ENCODE measurements around the gene PSMB4.
"Not testable (repeated sequence)": the region's sequence is repeated elsewhere in the genome, so short reads cannot be mapped to it uniquely, and the experiment has no call there.

Gene PSMB4

DNA sequence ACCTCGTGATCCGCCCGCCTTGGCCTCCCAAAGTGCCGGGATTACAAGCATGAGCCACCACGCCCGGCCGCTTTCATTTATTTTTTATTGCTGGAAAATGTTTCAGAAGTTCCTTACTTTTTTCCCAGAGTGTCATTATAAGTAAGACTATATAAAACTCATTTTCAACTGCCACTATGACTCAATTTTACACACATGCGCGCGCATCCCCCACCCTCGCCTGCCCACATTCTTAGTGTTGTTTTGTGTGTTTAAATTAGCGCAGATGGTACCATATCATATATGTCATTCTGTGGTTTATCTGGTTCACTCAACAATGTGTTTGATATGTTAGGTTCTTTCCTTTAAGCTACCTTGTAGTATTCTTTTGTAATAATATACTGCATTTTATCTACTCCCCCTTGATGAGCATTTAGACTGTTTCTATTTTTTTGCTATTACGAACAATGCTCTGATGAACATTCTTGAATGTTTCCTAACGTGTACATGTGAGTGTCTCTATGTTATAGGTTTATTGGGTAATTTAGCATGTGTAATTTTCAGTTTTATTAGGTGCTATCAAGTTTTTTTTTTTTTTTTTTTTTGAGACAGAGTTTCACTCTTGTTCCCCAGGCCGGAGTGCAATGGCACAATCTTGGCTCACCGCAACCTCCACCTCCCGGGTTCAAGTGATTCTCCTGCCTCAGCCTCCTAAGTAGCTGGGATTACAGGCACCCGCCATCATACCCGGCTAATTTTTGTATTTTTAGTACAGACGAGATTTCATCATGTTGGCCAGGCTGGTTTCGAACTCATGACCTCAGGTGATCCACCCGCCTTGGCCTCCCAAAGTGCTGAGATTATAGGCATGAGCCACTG, 8.9 kb upstream of the PSMB4 start:
- DNase-seq = not testable (repeated sequence)

DNA sequence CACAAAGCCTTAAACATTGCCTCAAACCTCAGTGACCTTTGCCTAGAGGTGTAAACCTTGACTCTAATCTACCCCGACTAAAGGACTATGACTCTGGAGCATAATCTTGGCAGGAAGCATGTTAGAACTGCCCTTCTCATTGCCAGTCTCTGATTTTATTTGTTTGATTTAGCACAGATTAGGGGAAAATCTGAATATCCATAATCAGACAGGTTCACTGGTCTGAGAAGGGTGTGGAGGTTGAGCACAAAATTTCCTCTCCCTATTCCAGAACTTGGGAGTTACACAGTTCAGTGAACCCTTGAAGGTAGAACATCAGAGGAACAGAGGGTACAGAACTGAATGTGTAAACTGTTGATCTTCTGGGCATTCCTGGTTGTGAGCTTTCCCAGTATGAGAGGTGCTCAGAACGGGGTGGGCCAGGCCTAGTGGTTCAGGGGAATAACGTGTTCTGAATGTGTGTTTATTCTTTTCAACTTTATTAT, 8.3 kb upstream of the PSMB4 start:
- DNase-seq = no peak

DNA sequence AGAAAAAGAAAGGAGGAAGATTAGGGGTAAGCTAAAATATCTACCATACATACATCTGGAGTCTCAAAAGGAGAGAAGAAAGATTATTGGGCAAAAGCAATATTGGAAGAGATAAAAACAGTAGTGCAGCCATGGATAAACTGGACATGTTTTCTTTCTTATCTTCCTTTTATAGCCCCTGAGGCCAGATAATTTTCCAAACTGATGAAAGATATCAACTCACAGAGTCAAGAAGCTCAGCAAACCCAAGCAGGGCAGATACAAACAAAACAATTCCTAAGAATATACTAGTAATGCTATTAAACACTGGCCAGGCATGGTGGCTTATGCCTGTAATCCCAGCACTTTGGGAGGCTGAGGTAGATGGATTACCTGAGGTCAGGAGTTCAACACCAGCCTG, 5.8 kb upstream of the PSMB4 start:
- no peak for DNase-seq

DNA sequence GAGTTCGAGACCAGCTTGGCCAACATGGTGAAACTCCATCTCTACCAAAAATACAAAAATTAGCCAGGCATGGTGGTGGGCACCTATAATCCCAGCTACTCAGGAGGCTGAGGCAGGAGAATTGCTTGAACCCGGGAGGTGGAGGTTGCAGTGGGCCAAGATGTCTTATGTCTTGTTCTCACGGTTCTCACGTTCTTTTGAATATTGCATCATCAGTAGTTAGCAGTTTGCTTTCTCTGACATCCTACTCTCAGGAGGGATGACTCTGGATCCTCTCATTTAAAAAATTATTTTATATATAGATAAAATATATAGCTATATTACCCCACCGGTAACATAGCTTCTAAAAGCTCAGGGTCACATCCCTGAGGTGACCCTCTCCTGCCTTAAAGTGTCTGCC, 3.1 kb upstream of the PSMB4 start:
- DNase-seq = not testable (repeated sequence)

DNA sequence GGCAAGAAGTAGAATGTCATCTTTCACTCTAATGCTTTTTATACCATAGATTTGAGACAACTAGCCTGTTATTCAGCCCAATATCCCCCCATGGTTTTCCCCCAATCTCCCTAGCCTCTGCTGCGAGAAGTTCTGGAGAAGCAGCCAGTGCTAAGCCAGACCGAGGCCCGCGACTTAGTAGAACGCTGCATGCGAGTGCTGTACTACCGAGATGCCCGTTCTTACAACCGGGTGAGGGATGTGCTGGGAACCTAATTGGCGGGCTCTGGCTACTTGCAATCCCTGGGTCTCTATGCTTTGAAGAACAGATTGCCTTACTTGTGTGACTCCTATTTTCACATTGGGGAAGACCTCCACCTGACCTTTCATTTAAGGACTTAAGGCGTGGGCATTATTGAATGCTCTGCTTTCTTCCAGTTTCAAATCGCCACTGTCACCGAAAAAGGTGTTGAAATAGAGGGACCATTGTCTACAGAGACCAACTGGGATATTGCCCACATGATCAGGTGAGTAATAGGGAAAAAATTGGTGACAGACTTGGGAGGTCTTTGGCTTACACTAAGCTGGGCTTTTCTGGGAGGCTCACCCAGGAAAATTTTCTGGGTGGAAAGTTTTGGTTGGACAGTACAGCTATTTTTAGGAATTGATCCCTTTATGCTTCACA, 1.9 kb downstream of the PSMB4 start:
- DNase-seq = no peak

DNA sequence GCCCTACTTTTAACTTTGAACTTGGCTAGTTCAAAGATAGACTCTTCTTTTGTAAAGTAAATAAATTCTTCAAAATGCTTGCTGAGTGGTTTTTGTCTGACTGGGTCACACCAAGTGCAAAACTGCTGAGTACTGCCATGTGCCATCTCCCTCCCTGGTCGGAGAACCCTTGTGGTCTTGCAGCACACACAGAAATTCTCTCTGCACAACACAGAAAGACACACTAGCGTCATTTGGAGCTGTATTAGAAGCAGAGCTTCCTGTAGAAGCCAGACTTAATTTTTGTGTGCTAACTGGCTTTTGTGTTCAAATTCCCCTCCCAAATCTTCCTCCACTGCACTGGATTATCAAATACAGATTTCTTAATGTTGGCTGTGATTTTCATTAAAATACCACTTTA, 2.5 kb downstream of the PSMB4 start:
- no peak for DNase-seq

DNA sequence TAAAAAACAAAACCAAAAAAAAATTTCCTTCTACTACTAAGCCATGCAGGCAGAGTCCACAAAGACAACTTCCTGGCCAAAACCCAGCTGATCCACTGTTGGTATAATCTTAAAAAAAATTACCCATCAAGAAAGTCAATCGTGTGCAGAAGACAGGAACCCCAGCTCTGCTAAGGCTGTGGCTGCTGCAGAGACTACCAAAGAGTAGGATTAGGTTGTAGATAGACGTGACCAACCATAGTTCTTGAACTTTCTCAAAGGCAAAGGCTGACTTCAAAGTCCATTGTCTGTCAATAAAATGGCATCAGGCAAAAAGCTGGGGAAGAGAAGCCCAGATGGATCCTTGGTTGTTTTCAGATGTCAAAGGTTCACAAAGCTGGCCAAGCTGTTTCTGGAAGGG, 3.4 kb downstream of the PSMB4 start:
- no peak for DNase-seq

DNA sequence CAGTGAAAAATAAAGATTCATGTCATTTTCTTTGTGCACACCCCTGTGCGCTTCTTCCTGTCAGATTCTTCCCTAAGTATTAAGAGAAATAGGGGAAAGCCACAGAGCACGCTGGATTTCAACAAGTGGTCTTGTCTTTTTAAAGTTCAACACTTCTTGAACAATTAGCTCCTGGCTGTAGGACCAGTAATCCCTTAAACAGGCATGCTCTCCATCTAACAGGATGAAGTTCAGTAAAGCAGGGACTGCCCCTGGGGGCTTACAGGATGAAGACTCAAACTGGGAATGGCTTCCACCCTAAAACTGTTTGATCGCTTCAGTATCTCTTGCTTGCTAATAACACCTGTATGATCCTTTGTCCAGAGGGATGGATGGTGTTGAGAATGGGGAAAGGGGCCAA, 4.2 kb downstream of the PSMB4 start:
- DNase-seq = no peak

DNA sequence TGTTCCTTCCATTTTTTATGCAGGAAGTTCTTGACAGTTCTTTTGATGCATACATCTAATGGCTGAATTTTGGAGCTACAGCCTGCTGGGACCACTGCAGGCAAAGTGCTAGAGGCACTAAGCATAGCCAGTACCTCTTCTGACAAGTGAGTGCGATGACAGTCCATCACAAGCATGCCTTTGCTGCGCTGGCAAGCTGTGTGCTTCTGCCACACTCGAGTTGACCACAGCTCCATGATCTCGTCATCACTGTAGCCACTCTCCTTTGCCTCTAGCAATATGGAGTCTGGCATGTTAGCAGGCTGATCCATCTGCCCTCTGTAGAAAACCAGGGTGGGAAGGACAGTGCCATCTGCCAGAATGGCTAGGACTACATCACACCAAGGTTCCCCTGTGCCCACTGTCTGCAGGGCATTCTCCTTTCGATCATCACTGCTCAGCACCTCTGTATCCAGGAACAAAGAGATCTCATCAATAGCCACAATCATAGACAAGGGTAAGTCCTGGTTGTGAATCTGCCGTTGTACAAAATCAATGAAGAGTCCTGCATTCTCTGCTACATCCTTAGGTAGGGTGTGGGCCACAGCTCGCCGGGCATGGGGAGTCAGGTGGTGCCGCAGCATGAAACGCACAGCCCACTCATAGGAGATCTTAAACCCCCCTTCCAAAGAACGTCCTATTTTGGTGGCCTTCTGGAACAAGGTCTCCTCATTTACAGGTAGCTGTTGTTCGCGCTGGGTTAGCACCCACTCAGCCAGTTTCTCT, 6.0 kb downstream of the PSMB4 start:
- no peak for DNase-seq

DNA sequence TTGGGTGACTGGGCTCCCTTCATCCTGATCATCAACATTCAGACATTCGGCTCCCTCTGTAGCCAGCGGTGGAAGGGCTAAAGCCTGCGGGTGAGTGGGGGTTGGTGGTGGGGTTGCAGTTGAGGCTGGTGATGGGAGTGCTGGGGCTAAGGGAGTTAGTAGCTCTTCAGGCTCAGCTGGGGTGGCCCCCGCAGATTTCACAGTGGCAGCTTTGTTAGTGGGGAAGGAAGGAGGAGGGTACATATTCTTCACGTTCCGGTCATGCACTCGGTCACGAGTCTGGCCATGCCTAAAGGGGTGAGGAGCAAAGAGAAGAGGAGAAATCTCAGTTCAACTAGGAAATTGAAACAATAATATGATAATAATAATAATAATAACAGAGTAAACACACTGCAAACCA, 6.8 kb downstream of the PSMB4 start:
- DNase-seq = no peak

DNA sequence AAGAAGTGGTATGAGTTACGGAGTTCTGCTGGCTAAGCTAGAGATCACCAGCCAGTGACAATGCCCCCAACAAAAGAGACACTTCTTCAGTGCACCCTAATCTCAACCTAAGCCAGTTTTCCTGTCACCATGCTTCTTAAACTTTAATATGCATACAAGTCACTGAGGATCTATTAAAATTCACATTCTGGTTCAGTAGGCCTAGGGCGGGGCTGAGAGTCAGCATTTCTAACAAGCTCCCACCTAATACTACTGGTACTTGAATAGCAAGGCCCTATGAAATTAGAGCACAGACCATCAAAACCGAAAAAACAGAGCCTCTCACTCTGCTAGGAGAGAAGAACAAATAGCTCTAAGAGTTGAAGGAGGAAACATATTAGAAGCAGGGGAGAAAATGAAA, 7.9 kb downstream of the PSMB4 start:
- DNase-seq = no peak

DNA sequence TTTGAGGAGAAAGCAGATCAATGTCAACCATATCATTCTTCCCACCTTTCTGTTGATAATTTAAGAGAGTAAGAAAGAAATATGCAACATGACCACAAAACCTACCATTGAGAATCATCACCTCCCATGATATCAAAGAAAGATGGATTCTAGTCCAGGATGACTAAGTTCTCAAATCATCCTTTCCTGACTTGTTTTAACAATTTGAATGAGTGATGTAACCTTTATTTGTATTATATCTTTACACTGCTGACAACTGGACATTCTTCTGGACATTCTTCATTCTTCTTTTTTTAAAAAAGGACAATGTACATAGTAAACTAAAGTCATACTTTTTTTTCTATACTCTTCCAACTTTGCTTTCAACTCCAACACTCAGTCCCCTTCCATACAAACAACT, 9.5 kb downstream of the PSMB4 start:
- no peak for DNase-seq

DNA sequence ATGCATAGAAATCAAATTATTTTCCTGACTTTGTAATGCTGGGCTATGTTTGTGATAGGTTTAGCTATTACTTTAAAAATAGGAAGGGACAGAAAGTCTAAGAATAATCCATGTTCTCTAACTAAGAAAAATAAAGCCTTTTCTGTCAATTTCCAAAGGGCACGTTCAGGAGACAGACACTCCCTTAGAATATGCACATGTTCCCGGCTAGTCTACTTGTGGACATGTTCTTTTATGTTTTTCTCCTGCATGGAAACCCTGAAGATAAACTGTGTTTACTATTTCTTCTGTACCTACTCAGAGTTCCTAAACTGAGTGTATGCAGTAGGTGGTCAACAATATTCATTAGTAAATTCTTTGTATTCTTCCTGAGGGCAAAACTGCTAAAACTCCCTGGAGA, 12.5 kb downstream of the PSMB4 start:
- DNase-seq = no peak

DNA sequence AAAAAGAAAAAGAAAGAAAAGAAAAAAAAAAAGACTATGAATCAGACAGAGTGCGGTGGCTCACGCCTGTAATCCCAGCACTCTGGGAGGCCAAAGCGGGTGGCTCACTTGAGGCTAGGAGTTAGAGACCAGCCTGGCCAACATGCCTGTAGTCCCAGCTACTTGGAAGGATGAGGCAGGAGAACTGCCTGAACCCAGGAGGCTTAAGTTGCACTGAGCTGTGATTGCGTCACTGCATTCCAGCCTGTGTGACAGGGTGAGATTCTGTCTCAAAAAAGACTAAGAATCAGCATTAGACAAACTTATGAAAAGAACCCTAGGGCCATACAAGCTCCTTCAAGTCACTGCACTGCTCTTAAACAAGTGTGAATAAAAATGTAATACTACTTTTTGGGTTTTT, 16.9 kb downstream of the PSMB4 start:
- DNase-seq = no peak

DNA sequence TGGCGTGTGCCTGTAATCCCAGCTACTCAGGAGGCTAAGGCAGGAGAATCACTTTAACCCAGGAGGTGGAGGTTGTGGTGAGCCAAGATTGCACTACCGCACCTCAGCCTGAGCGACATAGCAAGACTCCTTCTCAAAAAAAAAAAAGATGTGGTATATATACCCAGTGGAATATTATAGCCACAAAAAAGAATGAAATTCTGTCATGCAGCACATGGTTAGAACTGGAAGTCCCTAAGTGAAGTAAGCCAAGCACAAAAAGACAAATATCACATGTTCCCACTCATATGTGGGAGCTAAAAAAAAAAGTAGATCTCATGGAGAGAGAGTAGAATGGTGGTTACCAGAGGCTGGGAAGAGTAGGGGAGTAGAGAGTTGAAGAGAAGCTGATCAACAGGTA, 18.7 kb downstream of the PSMB4 start:
- DNase-seq = no peak

DNA sequence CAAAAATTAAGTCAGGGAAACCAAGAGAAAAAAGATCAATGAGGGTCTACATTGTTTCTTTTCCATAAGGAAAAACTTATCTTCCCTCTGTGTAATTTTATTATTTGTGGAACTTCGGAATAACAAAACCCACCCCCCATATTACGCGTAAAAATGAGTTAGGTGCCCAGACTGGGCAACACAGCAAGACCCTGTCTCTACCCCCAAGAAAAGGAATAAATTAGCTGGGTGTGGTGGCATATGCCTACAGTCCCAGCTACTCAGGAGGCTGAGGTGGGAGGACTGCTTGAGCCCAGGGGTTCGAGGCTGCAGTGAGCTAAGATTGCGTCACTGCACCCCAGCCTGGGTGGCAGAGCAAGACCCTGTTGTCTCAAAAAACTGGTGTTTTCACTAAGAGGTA, 20.4 kb downstream of the PSMB4 start:
- DNase-seq = no peak

DNA sequence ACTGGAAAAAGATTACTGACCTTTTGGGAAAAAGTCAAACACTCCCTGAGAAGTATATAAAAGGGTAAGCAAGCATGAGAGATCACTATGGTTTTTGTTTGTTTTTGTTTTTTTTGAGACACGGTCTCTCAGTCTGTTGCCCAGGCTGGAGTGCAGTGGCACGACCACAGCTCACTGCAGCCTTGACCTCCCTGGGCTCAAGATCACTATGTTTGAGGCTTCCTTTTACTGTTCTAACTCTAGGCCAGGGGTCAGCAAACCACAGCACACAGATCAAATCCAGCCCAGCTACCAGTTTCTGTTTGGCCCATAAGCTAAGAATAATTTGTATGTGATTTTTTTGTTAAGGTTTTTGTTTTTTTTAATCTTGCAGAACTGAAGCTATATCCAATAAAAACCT, 25.7 kb downstream of the PSMB4 start:
- no peak for DNase-seq

DNA sequence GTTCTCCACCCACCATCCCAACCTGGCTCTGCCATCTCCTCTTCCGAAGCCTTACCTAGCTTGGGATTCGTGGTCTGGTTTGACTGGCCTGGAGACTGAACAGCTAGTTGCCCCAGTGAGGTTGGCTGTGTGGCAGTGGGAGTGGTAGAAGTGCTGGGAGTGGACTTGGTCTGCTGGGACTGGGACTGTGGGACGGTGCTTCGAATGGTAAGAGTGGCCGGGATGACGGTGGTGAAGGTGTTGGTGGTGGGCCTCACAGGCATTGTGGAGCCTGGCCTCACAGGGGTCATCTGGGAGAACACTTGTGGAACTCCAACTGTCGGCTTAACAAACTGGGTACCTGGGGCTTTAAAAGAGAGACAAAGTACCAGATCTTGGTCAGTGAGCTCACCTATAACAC, 28.7 kb downstream of the PSMB4 start:
- no peak for DNase-seq

DNA sequence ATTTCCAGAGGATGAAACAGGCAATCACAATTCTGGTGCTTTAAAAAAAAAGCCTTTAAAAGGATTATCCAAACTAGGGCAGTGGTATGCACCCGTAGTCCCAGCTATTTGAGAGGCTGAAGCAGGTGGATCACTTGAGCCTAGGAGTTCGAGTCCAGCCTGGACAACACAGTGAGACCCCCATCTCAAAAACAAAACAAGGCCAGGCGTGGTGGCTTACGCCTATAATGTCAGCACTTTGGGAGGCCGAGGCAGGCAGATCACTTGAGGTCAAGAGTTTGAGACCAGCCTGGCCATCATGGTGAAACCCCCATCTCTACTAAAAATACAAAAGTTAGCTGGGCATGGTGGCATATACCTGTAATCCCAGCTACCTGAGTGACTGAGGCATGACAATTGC, 34.5 kb downstream of the PSMB4 start:
- not testable (repeated sequence) for DNase-seq

DNA sequence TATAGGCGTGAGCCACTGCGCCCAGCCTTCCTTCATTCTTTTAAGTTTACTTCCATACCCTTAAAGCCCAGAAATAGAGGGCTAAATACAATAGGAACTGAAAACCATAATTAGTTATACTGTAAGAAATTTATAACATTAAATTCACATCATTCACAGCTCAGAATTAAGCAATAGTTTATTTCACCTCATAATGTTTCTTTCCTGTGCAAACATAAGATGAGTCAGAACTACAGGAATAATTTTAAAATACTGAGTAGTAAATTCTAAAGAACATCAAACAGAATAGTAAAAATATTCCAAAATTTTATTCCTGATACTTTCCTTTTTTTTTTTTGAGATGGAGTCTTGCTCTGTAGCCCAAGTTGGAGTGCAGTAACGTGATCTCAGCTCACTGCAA, 35.8 kb downstream of the PSMB4 start:
- no peak for DNase-seq

DNA sequence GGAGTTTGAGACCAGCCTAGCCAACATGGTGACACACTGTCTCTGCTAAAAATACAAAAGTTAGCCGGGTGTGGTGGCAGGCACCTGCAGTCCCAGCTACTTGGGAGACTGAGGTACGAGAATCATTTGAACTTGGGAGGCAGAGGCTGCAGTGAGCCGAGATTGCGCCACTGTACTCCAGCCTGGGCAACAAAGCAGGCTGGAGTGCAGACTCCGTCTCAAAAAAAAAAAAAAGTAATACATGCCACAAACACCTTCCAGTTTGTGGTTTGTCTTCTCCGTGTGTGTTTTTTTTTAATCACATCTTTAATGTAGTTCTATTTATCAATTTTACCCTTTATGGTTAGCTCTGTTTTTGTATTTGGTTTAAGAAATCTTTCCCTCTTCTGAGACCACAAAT, 37.6 kb downstream of the PSMB4 start:
- DNase-seq = no peak

DNA sequence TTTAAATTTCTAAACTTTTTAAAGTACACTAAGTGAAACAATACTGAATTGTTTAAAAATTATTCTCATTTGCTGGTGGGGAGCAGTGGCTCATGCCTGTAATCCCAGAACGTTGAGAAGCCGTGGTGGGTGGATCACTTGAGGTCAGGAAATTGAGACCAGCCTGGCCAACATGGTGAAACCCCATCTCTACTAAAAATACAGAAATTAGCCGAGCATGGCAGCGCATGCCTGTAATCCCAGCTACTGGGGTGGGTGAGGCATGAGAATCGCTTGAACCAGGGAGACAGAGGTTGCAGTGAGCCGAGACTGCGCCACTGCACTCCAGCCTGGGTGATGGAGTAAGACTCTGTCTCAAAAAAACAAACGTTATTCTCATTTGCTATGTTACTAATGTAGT, 38.0 kb downstream of the PSMB4 start:
- DNase-seq = not testable (repeated sequence)

DNA sequence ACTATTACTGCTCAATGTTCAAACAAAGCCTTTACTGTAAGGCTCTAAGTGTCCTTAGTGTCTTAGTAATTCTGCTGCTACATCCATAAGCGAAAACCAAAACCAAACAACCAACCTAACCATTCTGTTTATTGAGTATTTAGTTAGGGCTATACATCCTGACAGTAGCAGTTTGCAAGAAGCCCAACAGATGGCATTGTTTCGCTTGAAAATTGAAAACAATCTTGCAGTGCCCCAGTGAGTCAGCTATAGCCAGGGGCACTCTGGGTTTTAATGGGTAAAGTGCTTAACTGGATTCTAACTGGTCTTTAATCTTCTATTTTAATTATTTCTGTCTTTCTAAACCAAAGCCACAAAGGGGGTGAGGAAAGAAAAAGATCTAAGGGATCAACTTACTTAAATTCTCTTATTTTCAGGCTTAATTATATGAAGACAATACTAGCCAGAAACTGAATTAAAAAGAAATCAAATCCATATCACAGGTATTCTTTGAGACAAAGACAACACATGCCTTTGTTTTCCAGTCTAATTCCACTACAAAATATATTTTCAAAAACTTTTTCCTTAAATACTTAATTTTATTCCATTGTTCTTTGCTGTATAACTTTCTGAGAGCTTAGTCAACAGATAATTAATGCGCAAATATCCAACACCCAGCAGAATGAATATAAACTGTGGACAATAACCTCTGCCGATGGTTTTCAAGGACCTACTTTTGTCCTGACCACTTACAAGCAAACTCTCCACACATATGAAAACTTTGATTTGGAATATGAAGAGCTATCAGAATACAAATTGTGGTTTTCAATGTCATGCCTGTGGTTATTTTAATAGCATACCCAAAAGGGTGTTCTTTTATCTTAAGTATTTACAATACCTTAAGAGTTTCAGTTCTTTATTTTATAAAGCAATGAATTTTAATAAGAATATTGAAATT, 44.7 kb downstream of the PSMB4 start:
- DNase-seq = peak; percentile 67 to 71

All from activated CD4-positive, alpha-beta T cell treated with anti-CD3 and anti-CD28 coated beads, Interleukin-2, amount 50 U/mL, for 4 hours (primary cell).